ENCODE data around the gene NLRP11.

NLRP11 gene

GRCh38 chr19:55857149-55857548, 25.4 kb upstream of the NLRP11 start:
- no peaks in the 10 kb centered on the region for H3K79me2 ChIP-seq (ENCODE audit: insufficient read depth, low read depth)
- no peak for TF ChIP-seq CTCF (conservative IDR thresholded peaks at IDR 0.05; ENCODE audit: low read depth, low read length)
- H3K4me1 ChIP-seq (ENCODE audit: low read depth, poor library complexity, severe bottlenecking): no peaks in the 10 kb centered on the region
- H3K27ac ChIP-seq: no peak overlapping the region
- H2AFZ ChIP-seq (ENCODE audit: low read depth): no peak overlapping the region
- H3K4me2 ChIP-seq: no peak overlapping the region
- H4K20me1 ChIP-seq (ENCODE audit: insufficient read depth): no peaks in the 10 kb centered on the region
- no peaks in the 10 kb centered on the region for H3K27me3 ChIP-seq (ENCODE audit: insufficient read depth, low read depth)
- no peak overlapping the region for H3K4me3 ChIP-seq (IDR thresholded peaks at IDR 0.05; ENCODE audit: insufficient read depth, low read depth, low read length)
- no peaks in the 10 kb centered on the region for H3K36me3 ChIP-seq (ENCODE audit: insufficient read depth)
- H3K9ac ChIP-seq: no peak overlapping the region

- Histone ChIP-seq H3K27ac (no peak overlapping the region), H4K20me1 (ENCODE audit: insufficient read depth) (no peaks in the 10 kb centered on the region), H3K4me2 (no peak overlapping the region), H3K79me2 (ENCODE audit: insufficient read depth, low read depth) (no peaks in the 10 kb centered on the region), H3K4me1 (ENCODE audit: low read depth, poor library complexity, severe bottlenecking) (no peaks in the 10 kb centered on the region), H3K4me3 (IDR thresholded peaks at IDR 0.05; ENCODE audit: insufficient read depth, low read depth, low read length) (no peak overlapping the region), H2AFZ (ENCODE audit: low read depth) (no peak overlapping the region), H3K36me3 (ENCODE audit: insufficient read depth) (no peaks in the 10 kb centered on the region), H3K9ac (no peak overlapping the region), H3K27me3 (ENCODE audit: insufficient read depth, low read depth) (no peaks in the 10 kb centered on the region)
- no peak for TF ChIP-seq CTCF (conservative IDR thresholded peaks at IDR 0.05; ENCODE audit: low read depth, low read length)
Observed at GRCh38 chr19:55855160-55855559, 23.4 kb upstream of the NLRP11 start.

- no peak for TF ChIP-seq CTCF (conservative IDR thresholded peaks at IDR 0.05; ENCODE audit: low read depth, low read length)
- Histone ChIP-seq H2AFZ (ENCODE audit: low read depth) (peak overlapping the region; percentile 10; the same call in 1 of the 2 replicates), H3K4me1 (ENCODE audit: low read depth, poor library complexity, severe bottlenecking) (peaks cover 74% of the 10 kb centered on the region), H3K79me2 (ENCODE audit: insufficient read depth, low read depth) (no peaks in the 10 kb centered on the region), H3K9ac (peak overlapping the region; percentile 70), H3K4me3 (IDR thresholded peaks at IDR 0.05; ENCODE audit: insufficient read depth, low read depth, low read length) (no peak overlapping the region), H3K36me3 (ENCODE audit: insufficient read depth) (no peaks in the 10 kb centered on the region), H4K20me1 (ENCODE audit: insufficient read depth) (no peaks in the 10 kb centered on the region), H3K27ac (peak overlapping the region; percentile 96), H3K27me3 (ENCODE audit: insufficient read depth, low read depth) (no peaks in the 10 kb centered on the region), H3K4me2 (peak overlapping the region; percentile 55)
Observed at GRCh38 chr19:55838906-55839305, 7.1 kb upstream of the NLRP11 start.

GRCh38 chr19:55838251-55838650, 6.5 kb upstream of the NLRP11 start:
- peak overlapping the region; percentile 55 for H3K4me2 ChIP-seq

More at GRCh38 chr19:55838251-55838650, 6.5 kb upstream of the NLRP11 start:
- H3K9ac ChIP-seq: peak overlapping the region; percentile 70
- no peak for TF ChIP-seq CTCF (conservative IDR thresholded peaks at IDR 0.05; ENCODE audit: low read depth, low read length)
- peak overlapping the region; percentile 96 for H3K27ac ChIP-seq
- peak overlapping the region; percentile 4; the same call in 1 of the 2 replicates for H2AFZ ChIP-seq (ENCODE audit: low read depth)
- H3K36me3 ChIP-seq (ENCODE audit: insufficient read depth): no peaks in the 10 kb centered on the region
- H3K4me1 ChIP-seq (ENCODE audit: low read depth, poor library complexity, severe bottlenecking): peaks cover 72% of the 10 kb centered on the region
- H4K20me1 ChIP-seq (ENCODE audit: insufficient read depth): no peaks in the 10 kb centered on the region
- no peaks in the 10 kb centered on the region for H3K79me2 ChIP-seq (ENCODE audit: insufficient read depth, low read depth)
- no peak overlapping the region for H3K4me3 ChIP-seq (IDR thresholded peaks at IDR 0.05; ENCODE audit: insufficient read depth, low read depth, low read length)
- H3K27me3 ChIP-seq (ENCODE audit: insufficient read depth, low read depth): no peaks in the 10 kb centered on the region

Measured in KMS-11 (cell line).